Ectodermal cell (in vitro differentiated cells): Measurements from ENCODE around the gene PHC1.
"Not testable (repeated sequence)": the region's sequence is repeated elsewhere in the genome, so short reads cannot be mapped to it uniquely, and the experiment has no call there.

Source experiments
- H3K27ac ChIP-seq: 2 replicates; pipeline ENCODE4 v1.7.0; 2013; ENCODE audit warnings: mild to moderate bottlenecking, low read depth, low read length; ENCODE audit not compliant: insufficient read depth, poor library complexity, severe bottlenecking
- H3K27me3 ChIP-seq: 2 replicates; pipeline ENCODE4 v1.7.0; 2013; ENCODE audit warnings: mild to moderate bottlenecking, low read length; ENCODE audit not compliant: insufficient read depth, control insufficient read depth, poor library complexity, severe bottlenecking
- H3K36me3 ChIP-seq: one replicate; pipeline ENCODE4 v1.7.0; 2013; ENCODE audit warnings: low read length; ENCODE audit not compliant: control insufficient read depth, insufficient read depth
- H3K4me1 ChIP-seq: one replicate; pipeline ENCODE4 v1.7.0; 2013; ENCODE audit warnings: low read length; ENCODE audit not compliant: control insufficient read depth, insufficient read depth
- H3K4me3 ChIP-seq: 2 replicates; pipeline ENCODE4 v1.7.0; 2013; ENCODE audit warnings: low read depth, low read length, control low read depth; ENCODE audit not compliant: insufficient read depth
- H3K9me3 ChIP-seq: 2 replicates; pipeline ENCODE4 v1.7.0; 2013; ENCODE audit warnings: mild to moderate bottlenecking, low read length, moderate library complexity; ENCODE audit not compliant: control insufficient read depth
- WGBS, 2 experiments: methylation state at CpG; one replicate each; pipeline ENCODE4 v1.1.7; 2013; ENCODE audit warnings: missing lambda C conversion rate in 2 of 2; 5-methylcytosine and 5-hydroxymethylcytosine counted together

The PHC1 gene

GRCh38 chr12:8930655-8931323, 16.5 kb downstream of the PHC1 start:
- 93 to 97% methylated on average over 3 to 4 of the region's 4 CpGs for WGBS, 2 experiments
- not testable (repeated sequence) for H3K4me1 ChIP-seq, H3K36me3 ChIP-seq, H3K4me3 ChIP-seq, H3K27ac ChIP-seq, H3K9me3 ChIP-seq, H3K27me3 ChIP-seq

GRCh38 chr12:8932464-8932863, 18.2 kb downstream of the PHC1 start:
- not testable (repeated sequence) for H3K4me1 ChIP-seq, H3K36me3 ChIP-seq, H3K27ac ChIP-seq, H3K4me3 ChIP-seq, H3K27me3 ChIP-seq, H3K9me3 ChIP-seq
- 88% methylated on average over 1 of the region's 3 CpGs; no CpG with 5 or more reads in 1 of the 2 experiments for WGBS, 2 experiments

GRCh38 chr12:8934080-8934479, 19.8 kb downstream of the PHC1 start:
- H3K4me1 ChIP-seq, H3K36me3 ChIP-seq, H3K27ac ChIP-seq, H3K4me3 ChIP-seq, H3K9me3 ChIP-seq, H3K27me3 ChIP-seq: not testable (repeated sequence)
- 90 to 100% methylated on average over 1 to 2 of the region's 4 CpGs for WGBS, 2 experiments

DNA sequence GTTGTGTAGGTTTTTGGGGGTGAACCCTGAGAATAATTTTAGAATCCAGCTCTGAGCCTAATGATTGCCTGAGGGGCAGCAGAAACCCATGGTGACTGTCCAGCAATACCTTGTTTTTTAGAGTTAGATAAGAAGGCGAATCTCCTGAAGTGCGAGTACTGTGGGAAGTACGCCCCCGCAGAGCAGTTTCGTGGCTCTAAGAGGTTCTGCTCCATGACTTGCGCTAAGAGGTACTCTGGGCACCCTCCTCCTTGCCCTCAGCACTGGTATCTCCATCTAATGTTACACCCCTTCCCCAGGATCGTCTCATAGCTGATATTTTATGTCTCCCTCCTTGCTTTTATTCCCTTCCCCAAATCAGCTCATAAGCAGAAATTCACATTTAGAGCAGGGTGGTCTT, 22.4 kb downstream of the PHC1 start:
- Histone ChIP-seq H3K4me3 (no peak overlapping the region), H3K27me3 (no peaks in the 10 kb centered on the region), H3K27ac (no peak overlapping the region), H3K9me3 (no peaks in the 10 kb centered on the region), H3K4me1 (no peaks in the 10 kb centered on the region), H3K36me3 (peaks cover 7% of the 10 kb centered on the region)
- WGBS, 2 experiments, result 94 to 96% methylated on average over 7 of the region's 7 CpGs

- not testable (repeated sequence) for H3K4me1 ChIP-seq, H3K4me3 ChIP-seq, H3K9me3 ChIP-seq, H3K27me3 ChIP-seq, H3K27ac ChIP-seq
- WGBS, 2 experiments, result no CpG with 5 or more reads among the region's 5 CpGs
- H3K36me3 ChIP-seq, result peaks cover 19% of the 10 kb centered on the region
These were observed 23.6 kb downstream of the PHC1 start for GRCh38 chr12:8937842-8938442.

DNA sequence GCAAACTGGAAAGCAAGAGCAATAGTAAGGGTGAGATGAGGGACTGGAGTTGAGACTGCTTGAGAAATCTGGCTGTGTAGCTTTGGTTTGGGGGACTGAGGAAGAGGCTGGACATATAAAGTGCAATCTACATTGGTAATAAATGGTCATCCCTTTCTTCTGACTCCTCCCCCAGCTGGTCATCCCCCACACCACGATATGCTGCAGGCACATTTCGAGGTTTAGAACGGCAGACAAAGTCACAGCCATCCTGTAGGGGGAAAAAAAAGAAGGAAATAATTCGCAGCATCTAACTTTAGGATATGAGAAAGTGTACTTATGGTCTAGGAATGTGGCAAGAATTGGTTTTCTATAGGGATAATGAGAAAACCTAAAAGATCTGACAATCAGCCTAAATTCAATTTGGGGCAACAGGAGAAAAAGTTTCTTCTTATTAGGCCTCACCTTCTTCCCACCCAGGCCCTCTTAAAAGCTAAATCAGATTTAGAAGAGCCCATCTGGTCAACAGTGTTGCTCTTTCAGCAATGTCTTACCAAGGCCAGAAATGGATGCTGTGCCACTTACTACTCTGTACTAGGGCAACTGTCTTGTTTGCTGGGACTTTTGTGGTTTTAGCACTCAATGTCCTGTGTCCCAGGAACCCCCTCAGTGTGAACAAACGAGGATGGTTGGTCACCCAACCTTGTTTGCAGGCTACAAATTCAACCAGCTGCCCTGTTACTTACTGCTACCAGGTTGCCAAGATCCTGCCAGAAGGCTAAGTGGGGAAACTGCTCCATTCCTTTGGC, 27.6 kb downstream of the PHC1 start:
- H3K4me3 ChIP-seq, result no peak overlapping the region
- peaks cover 45% of the 10 kb centered on the region for H3K36me3 ChIP-seq
- H3K27me3 ChIP-seq, result no peaks in the 10 kb centered on the region
- H3K4me1 ChIP-seq, result no peaks in the 10 kb centered on the region
- H3K9me3 ChIP-seq, result no peaks in the 10 kb centered on the region
- 94 to 97% methylated on average over 4 to 5 of the region's 5 CpGs for WGBS, 2 experiments
- H3K27ac ChIP-seq, result no peak overlapping the region

DNA sequence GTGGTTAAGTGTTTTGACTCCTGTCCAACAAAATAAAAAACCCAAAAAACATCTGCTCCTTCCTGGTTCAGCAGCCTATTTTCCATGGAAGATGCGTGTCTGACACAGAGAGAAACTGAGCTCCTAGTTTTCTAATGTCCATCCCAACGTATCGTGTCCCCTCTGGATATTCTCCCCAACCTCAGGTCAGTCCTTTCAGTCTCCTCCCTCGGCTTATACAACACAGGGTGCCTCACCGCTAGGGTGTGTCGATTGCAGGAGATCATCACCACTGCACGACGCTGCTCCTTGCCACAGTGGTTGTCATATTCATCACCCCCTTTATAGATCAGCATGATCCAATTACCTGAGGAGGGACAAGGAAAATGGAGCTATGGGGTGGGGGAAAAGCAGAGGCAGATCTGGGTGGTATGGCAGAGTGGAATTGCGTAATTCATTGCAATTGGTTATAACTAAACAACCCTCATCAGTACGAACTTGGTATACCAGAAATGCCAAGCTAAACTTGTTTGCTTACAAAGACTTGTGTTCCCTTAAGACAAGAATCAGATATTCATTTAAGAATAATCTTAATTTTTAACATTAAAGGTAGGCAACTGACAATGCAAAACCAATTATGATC, 29.4 kb downstream of the PHC1 start:
- Histone ChIP-seq H3K4me1 (peaks cover 3% of the 10 kb centered on the region), H3K27me3 (no peaks in the 10 kb centered on the region), H3K27ac (no peak overlapping the region), H3K4me3 (no peak overlapping the region), H3K36me3 (peaks cover 40% of the 10 kb centered on the region), H3K9me3 (no peaks in the 10 kb centered on the region)
- WGBS, 2 experiments, result 93 to 94% methylated on average over 8 to 10 of the region's 10 CpGs

DNA sequence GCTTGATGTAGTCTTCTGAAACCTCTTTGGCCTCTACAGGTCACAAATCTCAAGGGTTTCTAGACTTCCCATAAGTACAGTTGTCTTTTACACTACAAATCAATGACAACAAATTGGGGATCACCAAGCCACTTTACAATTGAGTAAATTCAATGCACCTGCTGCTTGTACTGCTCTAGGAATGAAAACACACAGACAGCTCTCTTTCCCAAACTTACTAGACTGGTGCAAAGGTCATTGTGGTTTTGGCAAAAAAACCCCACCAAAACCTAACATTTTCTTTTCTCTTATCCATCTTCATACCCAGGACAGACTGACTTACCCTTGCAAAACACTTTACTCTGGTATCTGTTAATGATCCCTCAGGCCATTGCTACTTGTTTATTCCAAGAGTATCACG, 32.4 kb downstream of the PHC1 start:
- 97 to 100% methylated on average over 1 of the region's 1 CpG for WGBS, 2 experiments
- Histone ChIP-seq H3K36me3 (peaks cover 38% of the 10 kb centered on the region), H3K27me3 (no peaks in the 10 kb centered on the region), H3K4me1 (peaks cover 3% of the 10 kb centered on the region), H3K4me3 (no peak overlapping the region), H3K27ac (no peak overlapping the region), H3K9me3 (no peaks in the 10 kb centered on the region)

DNA sequence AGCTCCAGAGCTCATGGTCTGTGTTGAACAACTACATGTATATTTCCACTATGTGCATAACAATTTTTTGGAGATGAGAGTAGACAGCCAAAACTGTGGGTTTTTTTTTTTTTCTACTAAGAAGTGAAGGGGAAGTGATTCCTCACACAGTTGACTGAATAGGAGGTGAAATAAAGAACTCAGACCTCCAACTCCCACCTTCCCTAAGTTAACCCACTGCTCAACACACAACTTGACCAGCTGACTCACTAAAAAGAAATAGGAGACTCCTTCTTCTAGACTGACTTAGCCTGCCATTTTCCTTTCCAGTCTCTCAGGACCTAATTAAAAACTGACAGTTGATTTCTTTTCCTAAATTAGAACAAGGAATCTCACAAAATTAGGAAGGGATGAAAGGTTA, 33.4 kb downstream of the PHC1 start:
- H3K9me3 ChIP-seq, result no peaks in the 10 kb centered on the region
- peaks cover 29% of the 10 kb centered on the region for H3K36me3 ChIP-seq
- no peak overlapping the region for H3K4me3 ChIP-seq
- peaks cover 3% of the 10 kb centered on the region for H3K4me1 ChIP-seq
- H3K27me3 ChIP-seq, result no peaks in the 10 kb centered on the region
- no peak overlapping the region for H3K27ac ChIP-seq

- WGBS, 2 experiments, result 1% methylated on average over 15 of the region's 15 CpGs
- Histone ChIP-seq H3K4me1 (peaks cover 3% of the 10 kb centered on the region), H3K27ac (peak overlapping the region; percentile 96), H3K4me3 (peak overlapping the region; percentile 59), H3K27me3 (no peaks in the 10 kb centered on the region), H3K36me3 (peaks cover 25% of the 10 kb centered on the region), H3K9me3 (no peaks in the 10 kb centered on the region)
These were observed 34.5 kb downstream of the PHC1 start for GRCh38 chr12:8948701-8949341.
